AG08395 (cell line): ENCODE data around the gene TMEM238.

Experiments
- DNase-seq: peaks from one replicate; pipeline ENCODE4 v3.0.0; 2012; ENCODE audit warnings: mixed read lengths, low spot score

The TMEM238 gene

GRCh38 chr19:55339889-55340783, 44.0 kb downstream of the TMEM238 start:
- no peak for DNase-seq

- peak; percentile 100 for DNase-seq
Observed at GRCh38 chr19:55339105-55339888, 44.8 kb downstream of the TMEM238 start, which contains the start of gene KMT5C. Gene KMT5C, plus strand, starts transcription at chr19:55339876. Its CDS starts 2,061 bp downstream, at chr19:55341937.

DNA sequence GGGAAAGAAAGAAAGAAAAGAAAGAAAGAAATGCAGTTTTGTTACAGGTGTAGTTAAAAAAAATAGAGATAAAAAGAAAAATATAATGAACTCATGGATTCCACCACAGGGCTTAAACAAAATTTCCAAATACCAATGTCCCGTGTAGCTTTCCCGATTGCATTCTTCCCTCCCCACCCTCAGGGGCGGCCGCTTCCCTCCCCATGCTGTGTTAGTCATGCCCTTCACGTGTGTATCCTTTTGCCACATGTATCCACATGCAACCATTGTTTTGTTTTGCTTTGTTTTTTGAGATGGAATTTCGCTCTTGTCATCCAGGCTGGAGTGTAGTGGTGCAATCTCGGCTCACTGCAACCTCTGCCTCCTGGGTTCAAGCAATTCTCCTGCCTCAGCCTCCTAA, 48.0 kb downstream of the TMEM238 start:
- peak; percentile 69 for DNase-seq

GRCh38 chr19:55333870-55334269, 50.2 kb downstream of the TMEM238 start:
- no peak for DNase-seq

- peak; percentile 65 for DNase-seq
Observed at GRCh38 chr19:55329791-55330190, 54.3 kb downstream of the TMEM238 start.
